Skeletal muscle tissue (tissue), 4 donors: ENCODE measurements around the gene PIAS1. TPM values are rescaled to one million over a fixed set of nuclear protein-coding genes. Genes with fewer than 3 reads are reported as not detected.
A peak's percentile ranks its signal among the peaks of the same experiment; 100 is the strongest.
"Not testable (repeated sequence)": the region's sequence is repeated elsewhere in the genome, so short reads cannot be mapped to it uniquely, and the experiment has no call there.

ENCODE experiments used
- H3K27ac ChIP-seq: one replicate; pipeline ENCODE4 v1.7.0; 2013; ENCODE audit warnings: mild to moderate bottlenecking, low read depth, low read length, inconsistent platforms
- H3K27me3 ChIP-seq, 3 donors: one replicate each; pipeline ENCODE4 v1.7.0; 2013; ENCODE audit warnings: low read length in 3 of 3; ENCODE audit not compliant: control insufficient read depth in 3 of 3, insufficient read depth in 3 of 3
- H3K36me3 ChIP-seq, 3 donors: one replicate each; pipeline ENCODE4 v1.7.0; 2013; ENCODE audit warnings: low read length in 3 of 3; ENCODE audit not compliant: control insufficient read depth in 3 of 3, insufficient read depth in 3 of 3
- H3K4me1 ChIP-seq, 3 donors: one replicate each; pipeline ENCODE4 v1.7.0; 2013; ENCODE audit warnings: low read length in 3 of 3, mild to moderate bottlenecking in 3 of 3; ENCODE audit not compliant: control insufficient read depth in 3 of 3, insufficient read depth in 3 of 3
- H3K4me3 ChIP-seq, 3 donors: one replicate each; pipeline ENCODE4 v1.7.0; 2013; ENCODE audit warnings: low read length in 3 of 3
- H3K9ac ChIP-seq, 3 donors: one replicate each; pipeline ENCODE4 v1.7.0; 2013; ENCODE audit warnings: low read length in 3 of 3, mild to moderate bottlenecking in 3 of 3, moderate library complexity in 2 of 3, low read depth in 1 of 3
- H3K9me3 ChIP-seq, 3 donors: one replicate each; pipeline ENCODE4 v1.7.0; 2013; ENCODE audit warnings: low read length in 3 of 3; ENCODE audit not compliant: control insufficient read depth in 3 of 3
- total RNA-seq: library from RNA; depleted of rRNA; stranded (reverse); fragments of >200 nt; gene quantifications from one replicate; pipeline ENCODE4 v1.2.3, GENCODE V29; 2014
- donor health status: Osteomylitis.

PIAS1 gene
- total RNA-seq, 1 donor from 2014 or later, result 15.7 TPM

GRCh38 chr15:68052431-68052830 lies 1.7 kb upstream of the PIAS1 start:
- no peak overlapping the region for H3K9ac ChIP-seq
- no peaks in the 10 kb centered on the region for H3K9me3 ChIP-seq
- no peaks in the 10 kb centered on the region for H3K36me3 ChIP-seq
- no peak overlapping the region for H3K4me3 ChIP-seq
- H3K27me3 ChIP-seq, result no peaks in the 10 kb centered on the region
- peaks cover 11 to 17% (median 13%) of the 10 kb centered on the region in 3 donors for H3K4me1 ChIP-seq
- no peak overlapping the region for H3K27ac ChIP-seq

- peaks cover 11 to 17% (median 13%) of the 10 kb centered on the region in 3 donors for H3K4me1 ChIP-seq
- no peak overlapping the region for H3K27ac ChIP-seq
- no peak overlapping the region for H3K9ac ChIP-seq
- H3K9me3 ChIP-seq, result no peaks in the 10 kb centered on the region
- no peaks in the 10 kb centered on the region for H3K36me3 ChIP-seq
- H3K27me3 ChIP-seq, result no peaks in the 10 kb centered on the region
- H3K4me3 ChIP-seq, result no peak overlapping the region
Observed at GRCh38 chr15:68053001-68053400, 1.1 kb upstream of the PIAS1 start.

- no peaks in the 10 kb centered on the region for H3K36me3 ChIP-seq
- no peaks in the 10 kb centered on the region for H3K27me3 ChIP-seq
- peaks cover 11 to 17% (median 13%) of the 10 kb centered on the region in 3 donors for H3K4me1 ChIP-seq
- peak overlapping the region; percentile 91 for H3K27ac ChIP-seq
- peak overlapping the region; percentile 87 to 89 (median 87) for H3K9ac ChIP-seq
- H3K4me3 ChIP-seq, result peak overlapping the region; percentile 77 to 89 (median 83)
- no peaks in the 10 kb centered on the region for H3K9me3 ChIP-seq
Observed at GRCh38 chr15:68054628-68055223, 611 bp downstream of the PIAS1 start.

- H3K9ac ChIP-seq, result peak overlapping the region; percentile 87 to 89 (median 87)
- H3K27ac ChIP-seq, result peak overlapping the region; percentile 91
- peak overlapping the region; percentile 77 to 89 (median 83) for H3K4me3 ChIP-seq
Observed at GRCh38 chr15:68055224-68055705, 1.1 kb downstream of the PIAS1 start.

GRCh38 chr15:68056097-68056865 lies 2.2 kb downstream of the PIAS1 start:
- H3K4me1 ChIP-seq, result peaks cover 11 to 17% (median 13%) of the 10 kb centered on the region in 3 donors
- no peaks in the 10 kb centered on the region for H3K36me3 ChIP-seq
- H3K27ac ChIP-seq, result no peak overlapping the region
- H3K9me3 ChIP-seq, result no peaks in the 10 kb centered on the region
- peak overlapping the region in 2 of 3 donors; percentile 7 to 89 for H3K4me3 ChIP-seq
- H3K9ac ChIP-seq, result peak overlapping the region in 2 of 3 donors; percentile 2 to 87
- H3K27me3 ChIP-seq, result no peaks in the 10 kb centered on the region

More at GRCh38 chr15:68055224-68055705, 1.1 kb downstream of the PIAS1 start:
- H3K9me3 ChIP-seq, result no peaks in the 10 kb centered on the region
- H3K36me3 ChIP-seq, result no peaks in the 10 kb centered on the region
- H3K27me3 ChIP-seq, result no peaks in the 10 kb centered on the region
- peaks cover 11 to 17% (median 13%) of the 10 kb centered on the region in 3 donors for H3K4me1 ChIP-seq

- Histone ChIP-seq H3K9me3 (no peaks in the 10 kb centered on the region), H3K4me1 (peaks cover 11 to 17% (median 13%) of the 10 kb centered on the region in 3 donors), H3K27ac (no peak overlapping the region), H3K9ac (no peak overlapping the region), H3K4me3 (no peak overlapping the region), H3K27me3 (no peaks in the 10 kb centered on the region), H3K36me3 (no peaks in the 10 kb centered on the region)
Observed at GRCh38 chr15:68057034-68057433, 2.9 kb downstream of the PIAS1 start.

- H3K27me3 ChIP-seq, result no peaks in the 10 kb centered on the region
- peaks cover 11 to 17% (median 13%) of the 10 kb centered on the region in 3 donors for H3K4me1 ChIP-seq
Observed at GRCh38 chr15:68057758-68058157, 3.6 kb downstream of the PIAS1 start.

GRCh38 chr15:68058970-68059369 lies 4.9 kb downstream of the PIAS1 start:
- H3K9me3 ChIP-seq, H3K9ac ChIP-seq, H3K27me3 ChIP-seq, H3K27ac ChIP-seq, H3K36me3 ChIP-seq, H3K4me3 ChIP-seq: not testable (repeated sequence)
- H3K4me1 ChIP-seq, result peaks cover 9 to 17% (median 15%) of the 10 kb centered on the region in 3 donors

More at GRCh38 chr15:68057758-68058157, 3.6 kb downstream of the PIAS1 start:
- no peaks in the 10 kb centered on the region for H3K9me3 ChIP-seq
- H3K27ac ChIP-seq, result no peak overlapping the region
- no peaks in the 10 kb centered on the region for H3K36me3 ChIP-seq
- no peak overlapping the region for H3K4me3 ChIP-seq
- H3K9ac ChIP-seq, result no peak overlapping the region

GRCh38 chr15:68059630-68060029 lies 5.5 kb downstream of the PIAS1 start:
- no peaks in the 10 kb centered on the region for H3K36me3 ChIP-seq
- H3K9ac ChIP-seq, result no peak overlapping the region
- no peak overlapping the region for H3K27ac ChIP-seq
- no peaks in the 10 kb centered on the region for H3K9me3 ChIP-seq
- H3K27me3 ChIP-seq, result no peaks in the 10 kb centered on the region
- peaks cover 9 to 17% (median 15%) of the 10 kb centered on the region in 3 donors for H3K4me1 ChIP-seq
- no peak overlapping the region for H3K4me3 ChIP-seq

GRCh38 chr15:68061171-68061570 lies 7.1 kb downstream of the PIAS1 start:
- H3K9me3 ChIP-seq, result no peaks in the 10 kb centered on the region
- no peaks in the 10 kb centered on the region for H3K27me3 ChIP-seq
- no peak overlapping the region for H3K9ac ChIP-seq
- no peak overlapping the region for H3K4me3 ChIP-seq
- H3K4me1 ChIP-seq, result peaks cover 5 to 6% (median 5%) of the 10 kb centered on the region in 3 donors
- no peaks in the 10 kb centered on the region for H3K36me3 ChIP-seq
- no peak overlapping the region for H3K27ac ChIP-seq
